ENCODE data around the gene SPAG17. TPM values are rescaled to one million over a fixed set of nuclear protein-coding genes. Genes with fewer than 3 reads are reported as not detected.

Gene SPAG17
- total RNA-seq, 2 experiments from 2014 or later = not detected

- H3K4me3 ChIP-seq (ENCODE audit: low read length) = no peak overlapping the region
- H3K4me3 Mint-ChIP-seq = no peak overlapping the region
- POLR2A ChIA-PET = no interaction called here
Observed at GRCh38 chr1:118145721-118146120, 39.3 kb downstream of the SPAG17 start.

GRCh38 chr1:118144684-118145083, 40.3 kb downstream of the SPAG17 start:
- no peaks in the 10 kb centered on the region for H3K4me1 ChIP-seq (ENCODE audit: insufficient read depth, low read length)
- DNase-seq (no peak), ATAC-seq (ENCODE audit: poor library complexity) (no peak)
- intact Hi-C loops (cut with DNase I, micrococcal nuclease) = no loop called here
- Mint-ChIP-seq H3K9me3 (no peaks in the 10 kb centered on the region), H3K36me3 (ENCODE audit: low read depth) (no peaks in the 10 kb centered on the region), H3K4me1 (ENCODE audit: low read depth) (no peaks in the 10 kb centered on the region), H3K4me3 (no peak overlapping the region), H3K27me3 (peaks cover under 1% of the 10 kb centered on the region), H3K27ac (no peak overlapping the region)
- H3K27ac ChIP-seq (ENCODE audit: low read depth in 1 of 2, low read length in 2 of 2) = no peak overlapping the region
- H3K27me3 ChIP-seq (ENCODE audit: control insufficient read depth in 1 of 2, insufficient read depth in 2 of 2, low read length in 2 of 2) = no peaks in the 10 kb centered on the region
- CTCF ChIA-PET = no interaction called here
- TF ChIP-seq CTCF (IDR thresholded peaks at IDR 0.05) = no peak
- POLR2A ChIA-PET = no interaction called here
- peaks cover 0 to 4% of the 10 kb centered on the region in 2 experiments for H3K9me3 ChIP-seq (ENCODE audit: control insufficient read depth in 1 of 2, insufficient read depth in 1 of 2, low read length in 2 of 2)
- H3K36me3 ChIP-seq (ENCODE audit: insufficient read depth, low read length) = no peaks in the 10 kb centered on the region
- H3K4me3 ChIP-seq (ENCODE audit: low read length) = no peak overlapping the region

More at GRCh38 chr1:118145721-118146120, 39.3 kb downstream of the SPAG17 start:
- H3K27me3 ChIP-seq (ENCODE audit: control insufficient read depth in 1 of 2, insufficient read depth in 2 of 2, low read length in 2 of 2) = no peaks in the 10 kb centered on the region
- DNase-seq = no peak
- H3K36me3 ChIP-seq (ENCODE audit: insufficient read depth, low read length) = no peaks in the 10 kb centered on the region
- CTCF ChIA-PET = no interaction called here
- TF ChIP-seq CTCF (IDR thresholded peaks at IDR 0.05) = no peak
- Mint-ChIP-seq H3K4me1 (ENCODE audit: low read depth) (no peaks in the 10 kb centered on the region), H3K9me3 (no peaks in the 10 kb centered on the region), H3K27me3 (no peaks in the 10 kb centered on the region), H3K27ac (no peak overlapping the region), H3K36me3 (ENCODE audit: low read depth) (no peaks in the 10 kb centered on the region)
- ATAC-seq (ENCODE audit: poor library complexity) = no peak
- no peak overlapping the region for H3K27ac ChIP-seq (ENCODE audit: low read depth in 1 of 2, low read length in 2 of 2)
- intact Hi-C loops (cut with DNase I, micrococcal nuclease) = no loop called here
- H3K9me3 ChIP-seq (ENCODE audit: control insufficient read depth in 1 of 2, insufficient read depth in 1 of 2, low read length in 2 of 2) = peaks cover 0 to 4% of the 10 kb centered on the region in 2 experiments
- H3K4me1 ChIP-seq (ENCODE audit: insufficient read depth, low read length) = no peaks in the 10 kb centered on the region

GRCh38 chr1:118143831-118144230, 41.2 kb downstream of the SPAG17 start:
- H3K9me3 Mint-ChIP-seq = no peaks in the 10 kb centered on the region
- ChIA-PET CTCF (no interaction called here), POLR2A (no interaction called here)
- no peak overlapping the region for H3K4me3 ChIP-seq (ENCODE audit: low read length)
- no peaks in the 10 kb centered on the region for H3K27me3 ChIP-seq (ENCODE audit: control insufficient read depth in 1 of 2, insufficient read depth in 2 of 2, low read length in 2 of 2)
- H3K4me1 Mint-ChIP-seq (ENCODE audit: low read depth) = no peaks in the 10 kb centered on the region
- ATAC-seq (ENCODE audit: poor library complexity) (no peak), DNase-seq (no peak)
- no peak overlapping the region for H3K27ac ChIP-seq (ENCODE audit: low read depth in 1 of 2, low read length in 2 of 2)
- no peak overlapping the region for H3K4me3 Mint-ChIP-seq
- H3K27ac Mint-ChIP-seq = no peak overlapping the region
- no peaks in the 10 kb centered on the region for H3K4me1 ChIP-seq (ENCODE audit: insufficient read depth, low read length)
- no peaks in the 10 kb centered on the region for H3K36me3 ChIP-seq (ENCODE audit: insufficient read depth, low read length)
- TF ChIP-seq CTCF (IDR thresholded peaks at IDR 0.05) = no peak
- no peaks in the 10 kb centered on the region for H3K36me3 Mint-ChIP-seq (ENCODE audit: low read depth)
- peaks cover 7% of the 10 kb centered on the region for H3K27me3 Mint-ChIP-seq
- intact Hi-C loops (cut with DNase I, micrococcal nuclease) = no loop called here
- H3K9me3 ChIP-seq (ENCODE audit: control insufficient read depth in 1 of 2, insufficient read depth in 1 of 2, low read length in 2 of 2) = peaks cover 0 to 4% of the 10 kb centered on the region in 2 experiments

All from CD4-positive, alpha-beta T cell (primary cell).